Measurements from ENCODE around the gene PRKAR2B.

PRKAR2B gene

DNA sequence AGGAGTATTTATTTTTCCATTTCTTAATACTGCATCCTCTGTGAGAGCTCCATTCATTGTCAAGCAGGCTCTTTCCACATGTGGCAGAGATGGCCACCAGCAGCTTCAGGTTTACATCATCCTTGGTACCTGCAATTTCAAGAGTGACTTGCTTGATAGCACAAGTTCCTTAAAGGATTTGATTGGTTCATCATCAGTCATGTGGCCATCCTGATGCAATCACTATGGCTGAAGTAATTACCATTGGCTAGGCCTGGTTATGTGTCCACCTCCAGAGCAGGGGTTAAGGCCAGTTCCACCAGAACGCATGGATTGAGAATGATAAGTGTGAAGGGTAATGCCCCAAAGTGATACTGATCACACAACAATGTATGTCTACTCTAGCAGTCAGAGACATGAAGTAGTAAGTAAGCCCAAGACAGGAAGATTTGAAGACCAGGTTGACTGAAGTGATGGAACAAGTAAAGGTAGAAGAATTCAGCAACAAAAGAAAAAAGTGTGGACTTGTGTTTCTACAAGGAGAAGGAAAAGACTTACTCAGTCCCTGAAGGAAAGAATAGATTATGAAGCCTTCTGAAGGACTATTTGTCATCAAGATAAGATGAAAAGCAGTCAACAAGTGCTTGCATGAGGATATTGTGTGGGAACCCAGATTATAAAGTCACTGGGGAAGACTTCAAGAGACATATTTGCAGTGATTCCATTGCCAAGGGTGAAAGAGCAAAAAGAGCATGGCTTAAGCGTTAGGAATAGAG lies 26.4 kb upstream of the PRKAR2B start:
- DNase-seq (ENCODE audit: low read depth) = no peak
- TF ChIP-seq, protein P1, sequence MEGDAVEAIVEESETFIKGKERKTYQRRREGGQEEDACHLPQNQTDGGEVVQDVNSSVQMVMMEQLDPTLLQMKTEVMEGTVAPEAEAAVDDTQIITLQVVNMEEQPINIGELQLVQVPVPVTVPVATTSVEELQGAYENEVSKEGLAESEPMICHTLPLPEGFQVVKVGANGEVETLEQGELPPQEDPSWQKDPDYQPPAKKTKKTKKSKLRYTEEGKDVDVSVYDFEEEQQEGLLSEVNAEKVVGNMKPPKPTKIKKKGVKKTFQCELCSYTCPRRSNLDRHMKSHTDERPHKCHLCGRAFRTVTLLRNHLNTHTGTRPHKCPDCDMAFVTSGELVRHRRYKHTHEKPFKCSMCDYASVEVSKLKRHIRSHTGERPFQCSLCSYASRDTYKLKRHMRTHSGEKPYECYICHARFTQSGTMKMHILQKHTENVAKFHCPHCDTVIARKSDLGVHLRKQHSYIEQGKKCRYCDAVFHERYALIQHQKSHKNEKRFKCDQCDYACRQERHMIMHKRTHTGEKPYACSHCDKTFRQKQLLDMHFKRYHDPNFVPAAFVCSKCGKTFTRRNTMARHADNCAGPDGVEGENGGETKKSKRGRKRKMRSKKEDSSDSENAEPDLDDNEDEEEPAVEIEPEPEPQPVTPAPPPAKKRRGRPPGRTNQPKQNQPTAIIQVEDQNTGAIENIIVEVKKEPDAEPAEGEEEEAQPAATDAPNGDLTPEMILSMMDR (conservative IDR thresholded peaks at IDR 0.05; ENCODE audit: low read length) = no peak
- no peak overlapping the region for H3K4me3 ChIP-seq (ENCODE audit: low read length)

GRCh38 chr7:107020400-107020799 lies 24.1 kb upstream of the PRKAR2B start:
- no peak overlapping the region for H3K4me3 ChIP-seq (ENCODE audit: low read length)
- DNase-seq (ENCODE audit: low read depth) = no peak
- TF ChIP-seq, protein P1 (conservative IDR thresholded peaks at IDR 0.05; ENCODE audit: low read length) = no peak

DNA sequence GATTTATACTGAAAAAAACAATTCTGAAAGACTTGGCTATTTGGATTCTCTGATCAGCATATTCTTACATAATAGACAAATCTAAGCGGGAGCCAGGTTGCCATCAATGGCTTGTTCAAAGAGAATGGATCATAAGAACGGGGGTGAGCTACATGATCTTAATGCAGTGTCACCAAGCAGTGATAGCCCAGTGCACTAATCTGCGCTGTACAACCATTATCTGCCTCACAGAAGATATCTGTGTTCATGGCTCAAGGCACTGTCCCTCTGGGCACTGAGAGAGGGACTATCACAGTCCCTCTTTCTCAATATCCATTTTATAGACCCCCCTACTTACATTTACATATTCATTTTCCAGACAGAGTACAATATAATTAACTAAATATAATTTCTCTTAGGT lies 22.9 kb upstream of the PRKAR2B start:
- no peak for DNase-seq (ENCODE audit: low read depth)
- TF ChIP-seq, protein P1 (conservative IDR thresholded peaks at IDR 0.05; ENCODE audit: low read length) = no peak
- H3K4me3 ChIP-seq (ENCODE audit: low read length) = no peak overlapping the region

DNA sequence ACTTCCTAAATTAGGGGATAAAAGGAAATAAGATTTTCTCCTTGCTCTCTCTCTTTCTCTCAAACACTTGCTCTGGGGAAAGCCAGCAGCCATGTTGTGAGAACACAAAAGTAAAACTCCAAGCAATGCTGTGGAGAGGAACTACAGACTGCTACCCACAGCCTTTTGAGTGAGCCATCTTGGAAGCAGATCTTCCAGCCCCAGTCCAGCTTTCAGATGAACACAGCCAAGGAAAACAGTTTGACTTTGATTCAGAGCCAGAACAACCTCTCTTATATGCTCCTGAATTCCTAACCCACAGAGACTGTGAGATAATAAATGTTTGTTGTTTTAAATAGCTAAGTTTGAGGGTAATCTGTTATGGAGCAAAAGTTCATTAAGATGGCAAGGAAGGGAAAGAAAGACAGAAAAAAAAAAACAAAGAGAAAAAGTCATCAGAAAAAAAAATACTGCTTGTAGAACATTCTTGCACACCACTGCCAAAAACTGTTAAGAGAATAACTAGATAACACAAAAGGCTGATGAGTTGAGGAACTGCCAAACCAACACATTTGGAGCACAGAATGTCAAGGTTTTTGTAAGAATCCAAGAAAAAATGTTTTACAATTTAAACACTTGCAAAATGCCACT lies 20.9 kb upstream of the PRKAR2B start:
- TF ChIP-seq, protein P1 (conservative IDR thresholded peaks at IDR 0.05; ENCODE audit: low read length) = no peak
- H3K4me3 ChIP-seq (ENCODE audit: low read length) = no peak overlapping the region
- no peak for DNase-seq (ENCODE audit: low read depth)

DNA sequence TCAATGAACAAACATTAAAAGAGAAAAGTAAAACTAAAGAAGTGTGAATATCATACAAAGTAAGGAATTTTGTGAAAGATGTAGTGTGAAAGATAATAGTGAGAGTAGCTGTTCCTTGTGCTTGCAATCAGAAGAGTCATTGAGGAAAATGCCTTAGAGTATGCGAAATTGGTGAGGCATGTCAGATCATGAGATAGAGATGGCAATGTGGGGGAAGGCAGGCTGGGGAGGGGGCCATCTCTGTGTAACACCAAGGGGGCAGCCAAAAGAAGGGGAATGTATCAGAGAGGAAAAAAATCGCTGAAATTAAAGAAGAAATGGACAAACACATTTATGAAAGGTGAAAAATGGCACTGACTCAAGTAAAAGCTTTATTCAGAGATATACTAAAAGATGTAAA lies 19.6 kb upstream of the PRKAR2B start:
- TF ChIP-seq, protein P1 (conservative IDR thresholded peaks at IDR 0.05; ENCODE audit: low read length) = no peak
- no peak for DNase-seq (ENCODE audit: low read depth)
- H3K4me3 ChIP-seq (ENCODE audit: low read length) = no peak overlapping the region

DNA sequence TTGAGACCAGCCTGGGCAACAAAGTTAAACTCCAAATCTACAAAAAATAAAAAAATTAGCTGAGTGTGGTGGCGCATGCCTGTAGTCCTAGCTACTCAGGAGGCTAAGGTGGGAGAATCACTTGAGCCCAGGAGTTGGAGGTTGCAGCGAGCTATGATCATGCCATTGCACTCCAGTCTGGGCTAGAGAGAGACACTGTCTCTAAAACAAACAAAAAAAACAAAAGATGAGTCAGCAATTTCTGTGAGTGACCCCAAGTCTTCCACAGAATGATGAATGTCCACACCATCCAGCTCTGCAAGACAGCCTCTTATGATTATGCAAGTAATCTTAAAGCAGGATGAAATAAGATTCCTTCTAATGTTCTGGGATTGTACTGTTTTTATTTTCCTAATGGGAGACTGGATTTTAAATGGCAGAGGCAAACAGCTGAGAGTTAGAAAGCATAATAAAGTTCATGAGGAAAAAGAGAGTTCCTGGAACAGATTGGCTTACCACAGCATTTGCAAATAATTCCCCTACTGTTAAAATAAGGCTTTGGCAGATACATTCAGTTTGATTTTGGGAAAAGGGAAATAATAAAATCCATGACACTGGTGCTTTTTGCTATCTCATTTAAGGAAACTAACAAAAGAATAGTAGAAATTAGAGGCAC lies 18.9 kb upstream of the PRKAR2B start:
- TF ChIP-seq, protein P1 (conservative IDR thresholded peaks at IDR 0.05; ENCODE audit: low read length) = no peak
- peak; percentile 33 for DNase-seq (ENCODE audit: low read depth)
- H3K4me3 ChIP-seq (ENCODE audit: low read length) = no peak overlapping the region

Measured in AG10803 (cell line).